ENCODE results near the gene PLEKHA4. TPM values are rescaled to one million over a fixed set of nuclear protein-coding genes. Genes with fewer than 3 reads are reported as not detected.

Gene PLEKHA4
- total RNA-seq, 1 donor from 2014 or later: 14.1 TPM

- H3K27me3 ChIP-seq (ENCODE audit: control insufficient read depth in 3 of 3, insufficient read depth in 3 of 3, low read length in 3 of 3): no peaks in the 10 kb centered on the region
- peaks cover 0 to 7% (median 3%) of the 10 kb centered on the region in 3 donors for H3K36me3 ChIP-seq (ENCODE audit: control insufficient read depth in 3 of 3, insufficient read depth in 3 of 3, low read length in 3 of 3)
- no peak overlapping the region for H3K4me3 ChIP-seq (ENCODE audit: low read length in 3 of 3)
- no peaks in the 10 kb centered on the region for H3K9me3 ChIP-seq (ENCODE audit: control insufficient read depth in 3 of 3, low read length in 3 of 3)
- H3K9ac ChIP-seq (ENCODE audit: low read depth in 1 of 3, low read length in 3 of 3): no peak overlapping the region
- peaks cover 10 to 28% (median 28%) of the 10 kb centered on the region in 3 donors for H3K4me1 ChIP-seq (ENCODE audit: control insufficient read depth in 3 of 3, insufficient read depth in 3 of 3, low read length in 3 of 3)
- H3K27ac ChIP-seq (ENCODE audit: low read depth, low read length): no peak overlapping the region
Observed at GRCh38 chr19:48806518-48806817, 61.9 kb downstream of the PLEKHA4 start.

GRCh38 chr19:48805452-48805851, 63.0 kb downstream of the PLEKHA4 start:
- peaks cover 9 to 28% (median 28%) of the 10 kb centered on the region in 3 donors for H3K4me1 ChIP-seq (ENCODE audit: control insufficient read depth in 3 of 3, insufficient read depth in 3 of 3, low read length in 3 of 3)
- no peaks in the 10 kb centered on the region for H3K9me3 ChIP-seq (ENCODE audit: control insufficient read depth in 3 of 3, low read length in 3 of 3)
- H3K27me3 ChIP-seq (ENCODE audit: control insufficient read depth in 3 of 3, insufficient read depth in 3 of 3, low read length in 3 of 3): no peaks in the 10 kb centered on the region
- no peak overlapping the region for H3K4me3 ChIP-seq (ENCODE audit: low read length in 3 of 3)
- no peak overlapping the region for H3K9ac ChIP-seq (ENCODE audit: low read depth in 1 of 3, low read length in 3 of 3)
- peaks cover 0 to 7% (median 3%) of the 10 kb centered on the region in 3 donors for H3K36me3 ChIP-seq (ENCODE audit: control insufficient read depth in 3 of 3, insufficient read depth in 3 of 3, low read length in 3 of 3)
- no peak overlapping the region for H3K27ac ChIP-seq (ENCODE audit: low read depth, low read length)

GRCh38 chr19:48804496-48804895, 63.9 kb downstream of the PLEKHA4 start:
- H3K4me1 ChIP-seq (ENCODE audit: control insufficient read depth in 3 of 3, insufficient read depth in 3 of 3, low read length in 3 of 3): peaks cover 0 to 21% (median 18%) of the 10 kb centered on the region in 3 donors
- H3K9me3 ChIP-seq (ENCODE audit: control insufficient read depth in 3 of 3, low read length in 3 of 3): no peaks in the 10 kb centered on the region
- no peak overlapping the region for H3K4me3 ChIP-seq (ENCODE audit: low read length in 3 of 3)
- H3K36me3 ChIP-seq (ENCODE audit: control insufficient read depth in 3 of 3, insufficient read depth in 3 of 3, low read length in 3 of 3): peaks cover 0 to 10% (median 3%) of the 10 kb centered on the region in 3 donors
- no peak overlapping the region for H3K9ac ChIP-seq (ENCODE audit: low read depth in 1 of 3, low read length in 3 of 3)
- no peak overlapping the region for H3K27ac ChIP-seq (ENCODE audit: low read depth, low read length)
- H3K27me3 ChIP-seq (ENCODE audit: control insufficient read depth in 3 of 3, insufficient read depth in 3 of 3, low read length in 3 of 3): no peaks in the 10 kb centered on the region

GRCh38 chr19:48802623-48803022, 65.8 kb downstream of the PLEKHA4 start:
- H3K9ac ChIP-seq (ENCODE audit: low read depth in 1 of 3, low read length in 3 of 3): no peak overlapping the region
- no peak overlapping the region for H3K4me3 ChIP-seq (ENCODE audit: low read length in 3 of 3)
- H3K27ac ChIP-seq (ENCODE audit: low read depth, low read length): no peak overlapping the region
- H3K4me1 ChIP-seq (ENCODE audit: control insufficient read depth in 3 of 3, insufficient read depth in 3 of 3, low read length in 3 of 3): peaks cover 0 to 10% (median 9%) of the 10 kb centered on the region in 3 donors
- no peaks in the 10 kb centered on the region for H3K9me3 ChIP-seq (ENCODE audit: control insufficient read depth in 3 of 3, low read length in 3 of 3)
- H3K36me3 ChIP-seq (ENCODE audit: control insufficient read depth in 3 of 3, insufficient read depth in 3 of 3, low read length in 3 of 3): peaks cover 0 to 11% (median 7%) of the 10 kb centered on the region in 3 donors
- H3K27me3 ChIP-seq (ENCODE audit: control insufficient read depth in 3 of 3, insufficient read depth in 3 of 3, low read length in 3 of 3): no peaks in the 10 kb centered on the region

- no peaks in the 10 kb centered on the region for H3K9me3 ChIP-seq (ENCODE audit: control insufficient read depth in 3 of 3, low read length in 3 of 3)
- peaks cover 8 to 21% (median 16%) of the 10 kb centered on the region in 3 donors for H3K4me1 ChIP-seq (ENCODE audit: control insufficient read depth in 3 of 3, insufficient read depth in 3 of 3, low read length in 3 of 3)
- H3K4me3 ChIP-seq (ENCODE audit: low read length in 3 of 3): no peak overlapping the region
- no peak overlapping the region for H3K27ac ChIP-seq (ENCODE audit: low read depth, low read length)
- H3K36me3 ChIP-seq (ENCODE audit: control insufficient read depth in 3 of 3, insufficient read depth in 3 of 3, low read length in 3 of 3): peaks cover 0 to 13% (median 9%) of the 10 kb centered on the region in 3 donors
- H3K27me3 ChIP-seq (ENCODE audit: control insufficient read depth in 3 of 3, insufficient read depth in 3 of 3, low read length in 3 of 3): no peaks in the 10 kb centered on the region
- no peak overlapping the region for H3K9ac ChIP-seq (ENCODE audit: low read depth in 1 of 3, low read length in 3 of 3)
Observed at GRCh38 chr19:48799358-48800300, 68.8 kb downstream of the PLEKHA4 start.

- H3K36me3 ChIP-seq (ENCODE audit: control insufficient read depth in 3 of 3, insufficient read depth in 3 of 3, low read length in 3 of 3): peaks cover 0 to 13% (median 9%) of the 10 kb centered on the region in 3 donors
- H3K9me3 ChIP-seq (ENCODE audit: control insufficient read depth in 3 of 3, low read length in 3 of 3): no peaks in the 10 kb centered on the region
- peak overlapping the region in 1 of 3 donors; percentile 40 for H3K9ac ChIP-seq (ENCODE audit: low read depth in 1 of 3, low read length in 3 of 3)
- H3K4me1 ChIP-seq (ENCODE audit: control insufficient read depth in 3 of 3, insufficient read depth in 3 of 3, low read length in 3 of 3): peaks cover 8 to 24% (median 18%) of the 10 kb centered on the region in 3 donors
- no peak overlapping the region for H3K27ac ChIP-seq (ENCODE audit: low read depth, low read length)
- no peaks in the 10 kb centered on the region for H3K27me3 ChIP-seq (ENCODE audit: control insufficient read depth in 3 of 3, insufficient read depth in 3 of 3, low read length in 3 of 3)
- no peak overlapping the region for H3K4me3 ChIP-seq (ENCODE audit: low read length in 3 of 3)
Observed at GRCh38 chr19:48798937-48799336, 69.5 kb downstream of the PLEKHA4 start.

GRCh38 chr19:48797103-48797502, 71.3 kb downstream of the PLEKHA4 start:
- no peak overlapping the region for H3K27ac ChIP-seq (ENCODE audit: low read depth, low read length)

GRCh38 chr19:48796298-48797083, 71.9 kb downstream of the PLEKHA4 start:
- H3K4me3 ChIP-seq (ENCODE audit: low read length in 3 of 3): no peak overlapping the region
- peaks cover 8 to 24% (median 18%) of the 10 kb centered on the region in 3 donors for H3K4me1 ChIP-seq (ENCODE audit: control insufficient read depth in 3 of 3, insufficient read depth in 3 of 3, low read length in 3 of 3)
- no peaks in the 10 kb centered on the region for H3K9me3 ChIP-seq (ENCODE audit: control insufficient read depth in 3 of 3, low read length in 3 of 3)
- H3K9ac ChIP-seq (ENCODE audit: low read depth in 1 of 3, low read length in 3 of 3): peak overlapping the region in 1 of 3 donors; percentile 28
- peak overlapping the region; percentile 75 for H3K27ac ChIP-seq (ENCODE audit: low read depth, low read length)
- H3K36me3 ChIP-seq (ENCODE audit: control insufficient read depth in 3 of 3, insufficient read depth in 3 of 3, low read length in 3 of 3): peaks cover 0 to 13% (median 9%) of the 10 kb centered on the region in 3 donors
- no peaks in the 10 kb centered on the region for H3K27me3 ChIP-seq (ENCODE audit: control insufficient read depth in 3 of 3, insufficient read depth in 3 of 3, low read length in 3 of 3)

More at GRCh38 chr19:48797103-48797502, 71.3 kb downstream of the PLEKHA4 start:
- no peak overlapping the region for H3K4me3 ChIP-seq (ENCODE audit: low read length in 3 of 3)
- no peak overlapping the region for H3K9ac ChIP-seq (ENCODE audit: low read depth in 1 of 3, low read length in 3 of 3)
- H3K9me3 ChIP-seq (ENCODE audit: control insufficient read depth in 3 of 3, low read length in 3 of 3): no peaks in the 10 kb centered on the region
- no peaks in the 10 kb centered on the region for H3K27me3 ChIP-seq (ENCODE audit: control insufficient read depth in 3 of 3, insufficient read depth in 3 of 3, low read length in 3 of 3)
- peaks cover 0 to 13% (median 9%) of the 10 kb centered on the region in 3 donors for H3K36me3 ChIP-seq (ENCODE audit: control insufficient read depth in 3 of 3, insufficient read depth in 3 of 3, low read length in 3 of 3)
- peaks cover 8 to 24% (median 18%) of the 10 kb centered on the region in 3 donors for H3K4me1 ChIP-seq (ENCODE audit: control insufficient read depth in 3 of 3, insufficient read depth in 3 of 3, low read length in 3 of 3)

- no peak overlapping the region for H3K4me3 ChIP-seq (ENCODE audit: low read length in 3 of 3)
- H3K9me3 ChIP-seq (ENCODE audit: control insufficient read depth in 3 of 3, low read length in 3 of 3): no peaks in the 10 kb centered on the region
- no peaks in the 10 kb centered on the region for H3K27me3 ChIP-seq (ENCODE audit: control insufficient read depth in 3 of 3, insufficient read depth in 3 of 3, low read length in 3 of 3)
- H3K36me3 ChIP-seq (ENCODE audit: control insufficient read depth in 3 of 3, insufficient read depth in 3 of 3, low read length in 3 of 3): peaks cover 0 to 13% (median 9%) of the 10 kb centered on the region in 3 donors
- peaks cover 8 to 24% (median 18%) of the 10 kb centered on the region in 3 donors for H3K4me1 ChIP-seq (ENCODE audit: control insufficient read depth in 3 of 3, insufficient read depth in 3 of 3, low read length in 3 of 3)
- peak overlapping the region; percentile 75 for H3K27ac ChIP-seq (ENCODE audit: low read depth, low read length)
- H3K9ac ChIP-seq (ENCODE audit: low read depth in 1 of 3, low read length in 3 of 3): peak overlapping the region in 2 of 3 donors; percentile 4 to 28
Observed at GRCh38 chr19:48795685-48796070, 72.7 kb downstream of the PLEKHA4 start.

All from skeletal muscle tissue (tissue), 4 donors.